Lung (tissue), 12 donors: ENCODE results near the gene BMP7. TPM values are rescaled to one million over a fixed set of nuclear protein-coding genes. Genes with fewer than 3 reads are reported as not detected.

Experiments
- ATAC-seq: fragments of 200-7000 bp; cut with Tn5 transposase; one replicate; pipeline ENCODE4 v1.9.1; 2020; ENCODE audit warnings: moderate number of reproducible peaks; ENCODE audit not compliant: insufficient read depth, low FRiP score
- DNase-seq, 3 donors: peaks; one replicate each; pipeline ENCODE4 v3.0.0-alpha.2; 2013 to 2017
- H3K27ac ChIP-seq, 2 donors: one replicate each; pipeline ENCODE4 v1.5.1; 2013; ENCODE audit warnings: mild to moderate bottlenecking in 2 of 2, moderate library complexity in 2 of 2, control low read depth in 1 of 2, inconsistent platforms in 1 of 2, low read depth in 1 of 2, low read length in 1 of 2
- H3K27me3 ChIP-seq, 3 donors: one replicate each; pipeline ENCODE4 v1.5.1; 2013; ENCODE audit warnings: low read length in 2 of 3; ENCODE audit not compliant: control insufficient read depth in 3 of 3, insufficient read depth in 3 of 3
- H3K36me3 ChIP-seq, 4 donors: one replicate each; pipeline ENCODE4 v1.5.1; 2013; ENCODE audit warnings: low read length in 4 of 4, mild to moderate bottlenecking in 1 of 4, moderate library complexity in 1 of 4; ENCODE audit not compliant: control insufficient read depth in 4 of 4, insufficient read depth in 4 of 4
- H3K4me1 ChIP-seq, 5 donors: one replicate each; pipeline ENCODE4 v1.5.1; 2013; ENCODE audit warnings: low read length in 5 of 5, mild to moderate bottlenecking in 2 of 5, moderate library complexity in 1 of 5; ENCODE audit not compliant: control insufficient read depth in 5 of 5, insufficient read depth in 5 of 5
- H3K4me3 ChIP-seq: one replicate; pipeline ENCODE4 v1.5.1; 2013; ENCODE audit warnings: mild to moderate bottlenecking, control low read depth, moderate library complexity
- H3K9ac ChIP-seq, 2 donors: one replicate each; pipeline ENCODE4 v1.5.1; 2013; ENCODE audit warnings: low read length in 2 of 2, control low read depth in 1 of 2; ENCODE audit not compliant: insufficient read depth in 1 of 2
- H3K9me3 ChIP-seq, 4 donors: one replicate each; pipeline ENCODE4 v1.5.1; 2013; ENCODE audit warnings: low read length in 3 of 4, mild to moderate bottlenecking in 1 of 4, moderate library complexity in 1 of 4; ENCODE audit not compliant: control insufficient read depth in 4 of 4, insufficient read depth in 3 of 4
- WGBS, 2 donors: extraction: QIAGEN DNeasy Blood & Tissue Kit; methylation state at CpG; one replicate each; pipeline ENCODE4 v1.1.7; 2013; 5-methylcytosine and 5-hydroxymethylcytosine counted together
- polyA plus RNA-seq, 2 donors: library from polyadenylated mRNA; stranded (reverse); fragments of 200-250 nt; gene quantifications; one replicate each; pipeline ENCODE4 v1.2.1, GENCODE V29; 2013
- total RNA-seq, 2 donors: library from RNA; depleted of rRNA in 1 of 2; stranded (reverse); fragments of >200 nt in 1 of 2; gene quantifications; one replicate each; pipeline ENCODE4 v1.2.1, GENCODE V29; 2014 to 2021
- TF ChIP-seq, protein P1 (sequence below): IDR thresholded peaks from 2 replicates; pipeline ENCODE4 v1.5.1; 2012; ENCODE audit warnings: mild to moderate bottlenecking; ENCODE audit errors: control extremely low read depth, extremely low read depth
- donor health status: control.
- donor health status: control.
- donor health status: Bipolar disorder and iron deficiency.
- donor health status: healthy.
- donor health status: DM: yes; HTN: yes; CAD: no.

BMP7 gene
- total and polyA plus RNA-seq, 4 donors, result 0.67 to 10.3 (median 1.4) TPM

DNA sequence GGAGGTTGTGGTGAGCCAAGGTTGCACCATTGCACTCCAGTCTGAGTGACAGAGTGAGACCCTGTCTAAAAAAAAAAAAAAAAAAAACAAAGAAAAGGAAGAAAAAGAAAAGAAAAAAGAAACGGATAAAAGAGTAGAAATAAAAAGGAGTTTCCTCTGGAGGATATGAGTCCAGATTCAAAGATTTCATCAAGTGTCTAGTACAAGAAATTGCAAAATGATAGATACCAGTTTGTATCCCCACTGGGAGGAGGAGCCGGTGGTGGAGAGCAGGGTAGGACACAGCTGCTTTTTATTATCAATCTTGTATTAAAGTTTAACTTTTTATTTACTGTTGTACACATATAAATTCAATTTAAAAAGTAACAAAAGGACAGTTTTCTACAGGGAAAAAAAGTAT is 113.9 kb downstream of the BMP7 start:
- Histone ChIP-seq H3K4me1 (peaks cover 0 to 20% (median 6%) of the 10 kb centered on the region in 5 donors), H3K9ac (no peak overlapping the region), H3K4me3 (no peak overlapping the region), H3K27me3 (no peaks in the 10 kb centered on the region), H3K36me3 (no peaks in the 10 kb centered on the region), H3K27ac (no peak overlapping the region), H3K9me3 (peaks cover 0 to 2% (median 0%) of the 10 kb centered on the region in 4 donors)
- ATAC-seq (no peak), DNase-seq (no peak)
- TF ChIP-seq, protein P1, sequence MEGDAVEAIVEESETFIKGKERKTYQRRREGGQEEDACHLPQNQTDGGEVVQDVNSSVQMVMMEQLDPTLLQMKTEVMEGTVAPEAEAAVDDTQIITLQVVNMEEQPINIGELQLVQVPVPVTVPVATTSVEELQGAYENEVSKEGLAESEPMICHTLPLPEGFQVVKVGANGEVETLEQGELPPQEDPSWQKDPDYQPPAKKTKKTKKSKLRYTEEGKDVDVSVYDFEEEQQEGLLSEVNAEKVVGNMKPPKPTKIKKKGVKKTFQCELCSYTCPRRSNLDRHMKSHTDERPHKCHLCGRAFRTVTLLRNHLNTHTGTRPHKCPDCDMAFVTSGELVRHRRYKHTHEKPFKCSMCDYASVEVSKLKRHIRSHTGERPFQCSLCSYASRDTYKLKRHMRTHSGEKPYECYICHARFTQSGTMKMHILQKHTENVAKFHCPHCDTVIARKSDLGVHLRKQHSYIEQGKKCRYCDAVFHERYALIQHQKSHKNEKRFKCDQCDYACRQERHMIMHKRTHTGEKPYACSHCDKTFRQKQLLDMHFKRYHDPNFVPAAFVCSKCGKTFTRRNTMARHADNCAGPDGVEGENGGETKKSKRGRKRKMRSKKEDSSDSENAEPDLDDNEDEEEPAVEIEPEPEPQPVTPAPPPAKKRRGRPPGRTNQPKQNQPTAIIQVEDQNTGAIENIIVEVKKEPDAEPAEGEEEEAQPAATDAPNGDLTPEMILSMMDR, result no peak
- WGBS, 2 donors, result 79 to 90% methylated on average over 2 of the region's 2 CpGs

DNA sequence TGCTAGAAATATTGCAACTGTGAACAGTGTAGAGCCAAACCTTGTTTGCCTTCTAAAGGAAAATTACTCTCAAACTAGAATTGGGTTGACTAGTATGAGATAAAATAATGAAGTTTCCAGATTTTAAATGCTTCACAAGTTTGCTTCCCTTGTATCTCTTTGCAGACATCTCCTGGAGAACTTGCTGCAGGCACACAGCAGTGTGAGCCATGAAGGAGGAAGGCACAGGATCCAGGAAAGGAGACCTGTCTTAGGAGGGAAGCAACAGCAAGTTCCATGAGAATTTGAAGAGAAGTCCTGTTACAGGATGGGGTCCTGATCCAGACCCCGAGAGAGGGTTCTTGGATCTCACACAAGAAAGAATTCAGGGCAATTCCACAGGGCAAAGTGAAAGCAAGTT is 115.9 kb downstream of the BMP7 start:
- no peak overlapping the region for H3K9ac ChIP-seq
- DNase-seq (no peak), ATAC-seq (no peak)
- no peaks in the 10 kb centered on the region for H3K36me3 ChIP-seq
- no peak overlapping the region for H3K4me3 ChIP-seq
- no peak overlapping the region for H3K27ac ChIP-seq
- H3K27me3 ChIP-seq, result peaks cover 0 to 2% (median 0%) of the 10 kb centered on the region in 3 donors
- 65 to 66% methylated on average over 1 of the region's 1 CpG for WGBS, 2 donors
- TF ChIP-seq, protein P1, result no peak
- peaks cover 0 to 20% (median 6%) of the 10 kb centered on the region in 5 donors for H3K4me1 ChIP-seq
- H3K9me3 ChIP-seq, result peaks cover 0 to 2% (median 0%) of the 10 kb centered on the region in 4 donors

DNA sequence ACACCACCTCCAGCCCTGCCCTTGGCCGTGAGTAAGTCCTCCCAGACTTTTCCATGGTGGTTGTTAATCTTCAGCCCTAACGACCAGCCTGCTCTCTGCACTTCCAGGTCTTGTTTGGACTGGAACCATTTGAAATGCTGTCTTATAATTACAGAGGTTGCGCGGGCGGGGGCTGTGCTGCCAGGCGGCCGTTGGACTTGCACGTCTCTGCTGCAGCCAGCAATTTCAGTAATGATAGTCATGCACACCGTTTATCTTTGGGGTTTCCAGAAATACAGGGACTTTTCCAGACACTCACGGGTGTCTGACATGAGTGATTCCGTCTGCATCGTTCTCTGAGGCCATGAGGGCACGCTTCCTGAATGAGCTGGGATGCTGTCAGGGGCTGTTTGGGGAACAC is 118.2 kb downstream of the BMP7 start:
- Histone ChIP-seq H3K4me1 (peaks cover 0 to 15% (median 2%) of the 10 kb centered on the region in 5 donors), H3K9me3 (peaks cover 0 to 2% (median 0%) of the 10 kb centered on the region in 4 donors), H3K4me3 (no peak overlapping the region), H3K27me3 (peaks cover 0 to 2% (median 0%) of the 10 kb centered on the region in 3 donors), H3K36me3 (no peaks in the 10 kb centered on the region), H3K27ac (no peak overlapping the region), H3K9ac (peak overlapping the region in 1 of 2 donors; percentile 6)
- WGBS, 2 donors, result 41 to 58% methylated on average over 13 of the region's 13 CpGs
- ATAC-seq (no peak), DNase-seq (peak; percentile 63 to 74 (median 73))
- TF ChIP-seq, protein P1, result no peak

DNA sequence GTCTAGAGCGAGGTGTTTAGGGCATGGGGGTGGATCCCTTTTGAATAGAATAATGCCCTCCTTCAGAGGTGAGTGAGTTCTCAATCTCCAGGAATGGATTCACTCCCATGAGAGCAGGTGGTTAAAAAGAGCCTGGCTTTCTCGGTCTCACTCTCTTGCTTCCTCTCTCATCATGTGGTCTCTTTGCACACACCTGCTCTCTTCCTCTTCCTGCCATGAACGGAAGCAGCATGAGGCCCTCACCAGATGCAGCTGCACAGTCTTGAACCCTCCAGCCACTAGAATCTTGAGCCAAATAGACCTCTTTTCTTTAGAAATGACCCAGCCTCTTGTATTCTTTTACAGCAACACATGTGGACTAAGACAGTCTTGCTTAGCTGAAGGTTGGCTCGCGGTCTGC is 119.3 kb downstream of the BMP7 start:
- H3K4me1 ChIP-seq, result peaks cover 0 to 10% (median 0%) of the 10 kb centered on the region in 5 donors

More for the DNA sequence above, 119.3 kb downstream of the BMP7 start:
- no peak overlapping the region for H3K27ac ChIP-seq
- 72 to 83% methylated on average over 5 of the region's 5 CpGs for WGBS, 2 donors
- peaks cover 0 to 2% (median 0%) of the 10 kb centered on the region in 3 donors for H3K27me3 ChIP-seq
- H3K9ac ChIP-seq, result no peak overlapping the region
- ATAC-seq (no peak), DNase-seq (no peak)
- no peak overlapping the region for H3K4me3 ChIP-seq
- no peaks in the 10 kb centered on the region for H3K36me3 ChIP-seq
- TF ChIP-seq, protein P1, result no peak
- peaks cover 0 to 2% (median 0%) of the 10 kb centered on the region in 4 donors for H3K9me3 ChIP-seq
